GM12878 (cell line): ENCODE results near the gene C1RL.

Experiments used
- BHLHE40 ChIP-seq, 2 experiments: fragments of 450-650 bp in 1 of 2; IDR thresholded peaks; 2 replicates each; pipeline ENCODE4 v1.6.1; 2011 to 2017; ENCODE audit warnings: low read depth in 2 of 2, borderline replicate concordance in 1 of 2, improper control_type of control experiment in 1 of 2, low read length in 1 of 2, mild to moderate bottlenecking in 1 of 2
- EP300 ChIP-seq, 2 experiments: fragments of 150-350 bp in 1 of 2; IDR thresholded peaks; 2 replicates each; pipeline ENCODE4 v1.6.1; 2011 to 2012; ENCODE audit warnings: low read depth in 2 of 2, low read length in 2 of 2, borderline replicate concordance in 1 of 2, improper control_type of control experiment in 1 of 2, inconsistent platforms in 1 of 2; ENCODE audit not compliant: control insufficient read depth in 1 of 2
- HDGF ChIP-seq: fragments of 450-650 bp; IDR thresholded peaks from 2 replicates; pipeline ENCODE4 v1.6.1; 2016; ENCODE audit warnings: antibody characterized with exemption
- IKZF1 ChIP-seq: fragments of 450-650 bp; conservative IDR thresholded peaks from 2 replicates; pipeline ENCODE4 v1.6.1; 2017; ENCODE audit warnings: antibody characterized with exemption, mild to moderate bottlenecking
- NR2C2 ChIP-seq: IDR thresholded peaks from 2 replicates; pipeline ENCODE4 v1.6.1; 2011; ENCODE audit warnings: borderline replicate concordance, low read depth; ENCODE audit not compliant: control insufficient read depth, insufficient read length
- PAX8 ChIP-seq: fragments of 450-650 bp; IDR thresholded peaks from 2 replicates; pipeline ENCODE4 v1.6.1; 2017; ENCODE audit warnings: mild to moderate bottlenecking, moderate library complexity
- POLR2A ChIP-seq: IDR thresholded peaks from 2 replicates; pipeline ENCODE4 v1.6.1; 2011; ENCODE audit warnings: low read depth, mild to moderate bottlenecking, low read length
- TF ChIP-seq, protein P1 (sequence below), 3 experiments: IDR thresholded peaks in 2 of 3; conservative IDR thresholded peaks in 1 of 3; 2 replicates each; pipeline ENCODE4 v1.5.1; 2011; ENCODE audit warnings: low read depth in 3 of 3, low read length in 3 of 3, mild to moderate bottlenecking in 3 of 3, control low read depth in 2 of 3, moderate library complexity in 2 of 3, inconsistent platforms in 1 of 3, mixed read lengths in 1 of 3; ENCODE audit not compliant: control insufficient read depth in 2 of 3, insufficient read depth in 1 of 3; ENCODE audit errors: extremely low read depth in 1 of 3
- TF ChIP-seq, protein P2 (sequence below): fragments of 450-650 bp; IDR thresholded peaks from 2 replicates; pipeline ENCODE4 v1.6.1; 2016; ENCODE audit warnings: mild to moderate bottlenecking, moderate library complexity, borderline replicate concordance

DNA sequence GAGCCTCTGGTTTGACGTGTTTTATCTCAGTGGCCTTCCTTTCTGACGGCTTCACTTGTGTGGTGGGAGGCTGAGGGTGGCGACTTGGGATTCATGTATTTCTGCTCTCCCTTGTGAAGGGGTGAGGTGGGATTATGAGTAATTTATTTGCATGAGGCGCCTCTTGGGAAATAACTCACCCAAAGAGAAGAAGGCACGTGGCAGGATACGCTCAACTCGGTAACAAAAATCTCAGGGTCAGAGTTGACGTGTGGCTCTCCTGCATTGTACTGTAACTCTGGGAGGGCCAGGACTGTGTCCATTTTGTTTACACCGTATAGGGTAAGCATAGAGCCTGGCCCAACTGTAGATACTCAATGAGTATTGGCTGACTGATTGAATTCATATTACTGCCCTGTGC, 63.1 kb downstream of the C1RL start:
- no peak for TF ChIP-seq POLR2A
- no peak for TF ChIP-seq EP300 (IDR thresholded peaks at IDR 0.05; ENCODE audit: borderline replicate concordance in 1 of 2, control insufficient read depth in 1 of 2, low read depth in 2 of 2, low read length in 2 of 2)
- TF ChIP-seq, protein P1, sequence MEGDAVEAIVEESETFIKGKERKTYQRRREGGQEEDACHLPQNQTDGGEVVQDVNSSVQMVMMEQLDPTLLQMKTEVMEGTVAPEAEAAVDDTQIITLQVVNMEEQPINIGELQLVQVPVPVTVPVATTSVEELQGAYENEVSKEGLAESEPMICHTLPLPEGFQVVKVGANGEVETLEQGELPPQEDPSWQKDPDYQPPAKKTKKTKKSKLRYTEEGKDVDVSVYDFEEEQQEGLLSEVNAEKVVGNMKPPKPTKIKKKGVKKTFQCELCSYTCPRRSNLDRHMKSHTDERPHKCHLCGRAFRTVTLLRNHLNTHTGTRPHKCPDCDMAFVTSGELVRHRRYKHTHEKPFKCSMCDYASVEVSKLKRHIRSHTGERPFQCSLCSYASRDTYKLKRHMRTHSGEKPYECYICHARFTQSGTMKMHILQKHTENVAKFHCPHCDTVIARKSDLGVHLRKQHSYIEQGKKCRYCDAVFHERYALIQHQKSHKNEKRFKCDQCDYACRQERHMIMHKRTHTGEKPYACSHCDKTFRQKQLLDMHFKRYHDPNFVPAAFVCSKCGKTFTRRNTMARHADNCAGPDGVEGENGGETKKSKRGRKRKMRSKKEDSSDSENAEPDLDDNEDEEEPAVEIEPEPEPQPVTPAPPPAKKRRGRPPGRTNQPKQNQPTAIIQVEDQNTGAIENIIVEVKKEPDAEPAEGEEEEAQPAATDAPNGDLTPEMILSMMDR (IDR thresholded peaks at IDR 0.05 in 2 of 3, conservative IDR thresholded peaks at IDR 0.05 in 1 of 3; ENCODE audit: control insufficient read depth in 2 of 3, extremely low read depth in 1 of 3, insufficient read depth in 1 of 3, low read depth in 3 of 3, low read length in 3 of 3): no peak
- no peak for TF ChIP-seq BHLHE40 (IDR thresholded peaks at IDR 0.05; ENCODE audit: borderline replicate concordance in 1 of 2, low read depth in 2 of 2, low read length in 1 of 2)
- TF ChIP-seq, protein P2, sequence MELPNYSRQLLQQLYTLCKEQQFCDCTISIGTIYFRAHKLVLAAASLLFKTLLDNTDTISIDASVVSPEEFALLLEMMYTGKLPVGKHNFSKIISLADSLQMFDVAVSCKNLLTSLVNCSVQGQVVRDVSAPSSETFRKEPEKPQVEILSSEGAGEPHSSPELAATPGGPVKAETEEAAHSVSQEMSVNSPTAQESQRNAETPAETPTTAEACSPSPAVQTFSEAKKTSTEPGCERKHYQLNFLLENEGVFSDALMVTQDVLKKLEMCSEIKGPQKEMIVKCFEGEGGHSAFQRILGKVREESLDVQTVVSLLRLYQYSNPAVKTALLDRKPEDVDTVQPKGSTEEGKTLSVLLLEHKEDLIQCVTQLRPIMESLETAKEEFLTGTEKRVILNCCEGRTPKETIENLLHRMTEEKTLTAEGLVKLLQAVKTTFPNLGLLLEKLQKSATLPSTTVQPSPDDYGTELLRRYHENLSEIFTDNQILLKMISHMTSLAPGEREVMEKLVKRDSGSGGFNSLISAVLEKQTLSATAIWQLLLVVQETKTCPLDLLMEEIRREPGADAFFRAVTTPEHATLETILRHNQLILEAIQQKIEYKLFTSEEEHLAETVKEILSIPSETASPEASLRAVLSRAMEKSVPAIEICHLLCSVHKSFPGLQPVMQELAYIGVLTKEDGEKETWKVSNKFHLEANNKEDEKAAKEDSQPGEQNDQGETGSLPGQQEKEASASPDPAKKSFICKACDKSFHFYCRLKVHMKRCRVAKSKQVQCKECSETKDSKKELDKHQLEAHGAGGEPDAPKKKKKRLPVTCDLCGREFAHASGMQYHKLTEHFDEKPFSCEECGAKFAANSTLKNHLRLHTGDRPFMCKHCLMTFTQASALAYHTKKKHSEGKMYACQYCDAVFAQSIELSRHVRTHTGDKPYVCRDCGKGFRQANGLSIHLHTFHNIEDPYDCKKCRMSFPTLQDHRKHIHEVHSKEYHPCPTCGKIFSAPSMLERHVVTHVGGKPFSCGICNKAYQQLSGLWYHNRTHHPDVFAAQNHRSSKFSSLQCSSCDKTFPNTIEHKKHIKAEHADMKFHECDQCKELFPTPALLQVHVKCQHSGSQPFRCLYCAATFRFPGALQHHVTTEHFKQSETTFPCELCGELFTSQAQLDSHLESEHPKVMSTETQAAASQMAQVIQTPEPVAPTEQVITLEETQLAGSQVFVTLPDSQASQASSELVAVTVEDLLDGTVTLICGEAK: no peak
- no peak for TF ChIP-seq PAX8
- TF ChIP-seq HDGF: no peak
- no peak for TF ChIP-seq IKZF1
- TF ChIP-seq NR2C2: no peak
